H1 (cell line): Measurements from ENCODE around the gene CHST9. TPM values are rescaled to one million over a fixed set of nuclear protein-coding genes. Genes with fewer than 3 reads are reported as not detected.

ENCODE experiments used
- CHD7 ChIP-seq: fragments of 300-600 bp; sonication (generic); IDR thresholded peaks from 2 replicates; pipeline ENCODE4 v1.7.1; 2012; ENCODE audit warnings: low read length, moderate library complexity, mild to moderate bottlenecking, inconsistent platforms; ENCODE audit not compliant: insufficient replicate concordance
- CTCF ChIP-seq, 3 experiments: IDR thresholded peaks; 1 replicate in 2 of 3; 2 replicates in 1 of 3; pipeline versions ENCODE4 v1.5.1 to v1.6.1; 2011; ENCODE audit warnings: low read length in 3 of 3, mild to moderate bottlenecking in 3 of 3, inconsistent platforms in 2 of 3, low read depth in 1 of 3, moderate library complexity in 1 of 3; ENCODE audit not compliant: insufficient read depth in 1 of 3; ENCODE audit errors: control extremely low read depth in 1 of 3
- GTF2F1 ChIP-seq: IDR thresholded peaks from 2 replicates; pipeline ENCODE4 v1.6.1; 2012; ENCODE audit warnings: low read depth, low read length, improper control_type of control experiment, borderline replicate concordance
- polyA plus RNA-seq, 7 experiments: library from polyadenylated mRNA; depleted of rRNA in 3 of 7; stranded (reverse) in 5 of 7; unstranded in 2 of 7; fragments of >200 nt in 5 of 7; fragments of 200-250 nt in 2 of 7; gene quantifications; 1 replicate in 5 of 7; 2 replicates in 1 of 7; 4 replicates in 1 of 7; pipeline versions ENCODE4 v1.2.1 to v1.2.3, GENCODE V29; 2011 to 2013; ENCODE audit warnings: missing spikeins in 2 of 7, mixed read lengths in 2 of 7
- total RNA-seq: library from RNA; stranded (reverse); fragmentation: NEBNext Ultra II Directional; extraction: Animal tissue kit (Norgen Biotek cat#: 25700); gene quantifications from 2 replicates; pipeline ENCODE4 v1.2.1, GENCODE V29; 2021

The CHST9 gene
- total and polyA plus RNA-seq, 2 of the 8 experiments (the other 6 are each of a cell fraction or from before 2014, with no cell fraction given), result 3.2 to 24.3 TPM

- no peak for TF ChIP-seq CHD7
- TF ChIP-seq GTF2F1, result no peak
- no peak for TF ChIP-seq CTCF (IDR thresholded peaks at IDR 0.05; ENCODE audit: control extremely low read depth in 1 of 3, insufficient read depth in 1 of 3, low read depth in 1 of 3, low read length in 3 of 3)
- TF ChIP-seq, all 59 proteins: peak for 0
Observed at GRCh38 chr18:26931659-26932058, 253.4 kb downstream of the CHST9 start (continued).
